Activated naive CD4-positive, alpha-beta T cell treated with anti-CD3 and anti-CD28 coated beads, Interleukin-2, amount 50 U/mL, for 72 hours (primary cell): ENCODE results near the gene ZNF687. TPM values are rescaled to one million over a fixed set of nuclear protein-coding genes. Genes with fewer than 3 reads are reported as not detected.
A peak's percentile ranks its signal among the peaks of the same experiment; 100 is the strongest.

ENCODE experiments used
- ATAC-seq, 2 donors: fragments of 150-1000 bp; cut with Tn5 transposase; 2 replicates each; pipeline ENCODE4 v1.10.0; 2021; ENCODE audit warnings: mild to moderate bottlenecking in 2 of 2, moderate library complexity in 2 of 2
- DNase-seq, 2 donors: peaks; one replicate each; pipeline ENCODE4 v3.0.0; 2021 to 2022; ENCODE audit warnings: low spot score in 2 of 2
- H3K27ac Mint-ChIP-seq, 2 donors: one replicate each; pipeline ENCODE4 v1.8.0; 2022; ENCODE audit warnings: mild to moderate bottlenecking in 2 of 2, mixed read lengths in 2 of 2
- H3K36me3 Mint-ChIP-seq, 2 donors: one replicate each; pipeline ENCODE4 v1.8.0; 2022; ENCODE audit warnings: mixed read lengths in 2 of 2
- H3K9me3 Mint-ChIP-seq, 2 donors: one replicate each; pipeline ENCODE4 v1.8.0; 2022; ENCODE audit warnings: mixed read lengths in 2 of 2
- total RNA-seq, 2 donors: library from RNA; stranded (reverse); gene quantifications; one replicate each; pipeline ENCODE4 v1.2.3, GENCODE V29; 2022

ZNF687 gene
- total RNA-seq, 2 donors from 2014 or later: 28.0 to 29.0 TPM

DNA sequence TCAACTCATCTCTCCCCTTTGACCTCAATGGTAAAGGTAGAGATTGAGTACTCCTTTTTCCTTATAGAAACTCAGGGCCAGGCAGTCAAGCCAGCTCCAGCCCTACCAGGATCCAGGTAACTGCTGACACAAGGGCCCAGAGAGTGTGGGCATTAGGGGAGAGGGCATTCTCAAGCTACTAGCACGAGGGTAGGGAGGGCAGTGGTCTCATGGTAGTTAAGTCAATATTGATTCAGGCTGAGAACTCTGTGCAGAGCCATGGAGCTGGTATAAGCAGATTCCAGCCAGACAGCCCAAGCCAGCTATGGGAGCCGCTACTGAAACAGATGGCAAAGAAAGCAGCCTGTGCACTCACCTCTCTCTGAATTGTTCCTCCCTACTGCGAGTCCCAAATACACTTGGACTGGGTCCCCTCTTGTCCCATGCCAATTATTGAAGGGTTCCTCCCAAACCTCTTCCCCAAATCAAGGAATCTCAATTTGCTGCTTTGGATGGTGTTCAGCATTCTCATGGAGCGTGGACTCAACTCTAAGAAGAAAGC is 42.4 kb downstream of the ZNF687 start:
- Mint-ChIP-seq H3K9me3 (no peaks in the 10 kb centered on the region), H3K27ac (peak overlapping the region in 1 of 2 donors; percentile 39), H3K36me3 (peaks cover 14 to 20% of the 10 kb centered on the region in 2 donors)
- ATAC-seq (no peak), DNase-seq (no peak)

DNA sequence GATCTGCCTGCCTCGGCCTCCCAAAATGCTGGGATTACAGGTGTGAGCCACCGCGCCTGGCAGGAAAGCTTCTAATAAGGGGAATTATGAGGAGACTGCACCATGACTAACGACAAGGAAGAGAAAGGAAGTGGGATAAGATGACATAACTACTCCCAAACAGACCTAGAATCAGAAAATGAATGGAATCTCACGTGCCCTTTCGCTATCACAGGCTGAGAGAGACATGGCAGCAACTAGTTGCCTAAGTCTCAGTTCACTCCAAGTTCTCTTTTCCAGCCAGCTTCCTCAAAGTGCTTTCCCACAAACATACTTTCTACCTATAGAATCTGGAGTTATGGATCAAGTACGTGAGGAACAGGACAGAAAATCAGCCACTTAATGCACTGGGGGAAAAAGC is 43.1 kb downstream of the ZNF687 start:
- Mint-ChIP-seq H3K36me3 (peaks cover 14 to 20% of the 10 kb centered on the region in 2 donors), H3K27ac (peak overlapping the region; percentile 86 to 92), H3K9me3 (no peaks in the 10 kb centered on the region)
- ATAC-seq: no peak
- no peak for DNase-seq

GRCh38 chr1:151325646-151326429 is 43.7 kb downstream of the ZNF687 start:
- DNase-seq (no peak), ATAC-seq (no peak)
- peaks cover 14 to 15% of the 10 kb centered on the region in 2 donors for H3K36me3 Mint-ChIP-seq
- H3K27ac Mint-ChIP-seq: peak overlapping the region; percentile 86 to 92
- no peaks in the 10 kb centered on the region for H3K9me3 Mint-ChIP-seq

GRCh38 chr1:151326619-151327222 is 44.6 kb downstream of the ZNF687 start:
- peak in 1 of 2 donors; percentile 46 for DNase-seq
- H3K36me3 Mint-ChIP-seq: peaks cover 14 to 15% of the 10 kb centered on the region in 2 donors
- peak; percentile 55 to 76 for ATAC-seq
- H3K9me3 Mint-ChIP-seq: no peaks in the 10 kb centered on the region
- peak overlapping the region; percentile 86 to 92 for H3K27ac Mint-ChIP-seq

GRCh38 chr1:151327223-151327902 is 45.3 kb downstream of the ZNF687 start, which contains the start of gene PI4KB:
PI4KB (minus strand) TSS chr1:151327416; CDS start chr1:151316481, 10,935 bp downstream.
- ATAC-seq (peak; percentile 89 to 96), DNase-seq (peak; percentile 84 to 86)
- H3K36me3 Mint-ChIP-seq: peaks cover 14 to 15% of the 10 kb centered on the region in 2 donors
- no peaks in the 10 kb centered on the region for H3K9me3 Mint-ChIP-seq
- peak within 1 kb of the TSS; percentile 86 to 100 for H3K27ac Mint-ChIP-seq

- H3K27ac Mint-ChIP-seq: peak overlapping the region; percentile 86 to 100
- peak in 1 of 2 donors; percentile 22 for DNase-seq
- peak; percentile 23 to 37 for ATAC-seq
- H3K9me3 Mint-ChIP-seq: no peaks in the 10 kb centered on the region
- peaks cover 9 to 15% of the 10 kb centered on the region in 2 donors for H3K36me3 Mint-ChIP-seq
These were observed 46.0 kb downstream of the ZNF687 start for GRCh38 chr1:151327903-151328674.

GRCh38 chr1:151334822-151335221 is 52.7 kb downstream of the ZNF687 start:
- no peak overlapping the region for H3K27ac Mint-ChIP-seq
- no peak for ATAC-seq
- H3K9me3 Mint-ChIP-seq: no peaks in the 10 kb centered on the region
- no peaks in the 10 kb centered on the region for H3K36me3 Mint-ChIP-seq
- DNase-seq: no peak

- Mint-ChIP-seq H3K9me3 (no peaks in the 10 kb centered on the region), H3K36me3 (no peaks in the 10 kb centered on the region), H3K27ac (no peak overlapping the region)
- ATAC-seq (no peak), DNase-seq (no peak)
These were observed 54.5 kb downstream of the ZNF687 start for GRCh38 chr1:151336556-151336955.

GRCh38 chr1:151340870-151341754 is 59.0 kb downstream of the ZNF687 start:
- no peaks in the 10 kb centered on the region for H3K9me3 Mint-ChIP-seq
- peak overlapping the region in 1 of 2 donors; percentile 41 for H3K27ac Mint-ChIP-seq
- ATAC-seq: peak; percentile 90
- H3K36me3 Mint-ChIP-seq: peaks cover 4 to 7% of the 10 kb centered on the region in 2 donors
- DNase-seq: peak in 1 of 2 donors; percentile 61

Other genes starting within 250 kb of the ZNF687 start
- 1 to 10 TPM in 1 of 2 donors, under 1 TPM in 1; 0.89 to 3.1 TPM for gene BNIPL, start 245.7 kb upstream of the ZNF687 start, total RNA-seq
- 1 to 10 TPM in 1 of 2 donors, under 1 TPM in 1; 0.91 to 1.0 TPM for gene C1orf56, start 234.5 kb upstream of the ZNF687 start, total RNA-seq
- 100 to 1,000 TPM; 104 to 166 TPM for gene CDC42SE1, start 222.7 kb upstream of the ZNF687 start, total RNA-seq
- gene MLLT11, start 221.9 kb upstream of the ZNF687 start, total RNA-seq: 1 to 10 TPM; 5.6 TPM
- 10 to 100 TPM in 1 of 2 donors, 1 to 10 TPM in 1; 5.6 to 14.1 TPM for gene GABPB2, start 211.5 kb upstream of the ZNF687 start, total RNA-seq
- 1 to 10 TPM; 2.8 to 7.1 TPM for gene SEMA6C, start 135.7 kb upstream of the ZNF687 start, total RNA-seq
- 10 to 100 TPM in 1 of 2 donors, 1 to 10 TPM in 1; 6.9 to 18.5 TPM for gene TNFAIP8L2, start 125.7 kb upstream of the ZNF687 start, total RNA-seq
- 10 to 100 TPM in 1 of 2 donors, 1 to 10 TPM in 1; 3.8 to 36.1 TPM for gene LYSMD1, start 116.4 kb upstream of the ZNF687 start, total RNA-seq
- 10 to 100 TPM; 62.3 to 83.9 TPM for gene SCNM1, start 116.2 kb upstream of the ZNF687 start, total RNA-seq
- gene TMOD4, start 106.3 kb upstream of the ZNF687 start, total RNA-seq: under 1 TPM; 0.77 to 0.78 TPM
- gene VPS72, start 92.1 kb upstream of the ZNF687 start, total RNA-seq: 10 to 100 TPM; 61.3 to 67.0 TPM
- gene PIP5K1A, start 83.7 kb upstream of the ZNF687 start, total RNA-seq: 100 to 1,000 TPM in 1 of 2 donors, 10 to 100 TPM in 1; 88.0 to 137 TPM
- gene PSMD4, start 27.6 kb upstream of the ZNF687 start, total RNA-seq: 100 to 1,000 TPM; 185 to 189 TPM
- 10 to 100 TPM; 55.0 to 75.3 TPM for gene PI4KB, start 45.1 kb downstream of the ZNF687 start, total RNA-seq
- gene RFX5, start 65.0 kb downstream of the ZNF687 start, total RNA-seq: 10 to 100 TPM; 56.9 to 61.3 TPM
- gene SELENBP1, start 90.4 kb downstream of the ZNF687 start, total RNA-seq: not detected
- 100 to 1,000 TPM; 318 to 462 TPM for gene PSMB4, start 117.3 kb downstream of the ZNF687 start, total RNA-seq
- 100 to 1,000 TPM in 1 of 2 donors, 10 to 100 TPM in 1; 89.5 to 104 TPM for gene POGZ, start 177.2 kb downstream of the ZNF687 start, total RNA-seq
- 1 to 10 TPM; 2.6 to 3.2 TPM for gene CGN, start 229.1 kb downstream of the ZNF687 start, total RNA-seq